Measurements from ENCODE around the gene ZNF530. TPM values are rescaled to one million over a fixed set of nuclear protein-coding genes. Genes with fewer than 3 reads are reported as not detected.
A peak's percentile ranks its signal among the peaks of the same experiment; 100 is the strongest.

Gene ZNF530
- total RNA-seq: 3.2 TPM

- intact Hi-C loops (cut with DNase I): no loop called here
- peak; percentile 100 for ATAC-seq
Measured at GRCh38 chr19:57599761-57600383, at the start of gene ZNF530. Gene ZNF530 (plus strand): TSS chr19:57599885. CDS start chr19:57604346, 4,461 bp downstream.

GRCh38 chr19:57552432-57552831 is 47.3 kb upstream of the ZNF530 start:
- DNase-seq (ENCODE audit: low spot score): no peak
- ATAC-seq: no peak
- intact Hi-C loops (cut with DNase I): no loop called here

More at GRCh38 chr19:57599761-57600383, at the start of gene ZNF530:
- DNase-seq (ENCODE audit: low spot score): peak; percentile 96

- no peak for ATAC-seq
- DNase-seq (ENCODE audit: low spot score): no peak
- intact Hi-C loops (cut with DNase I): no loop called here
Measured at GRCh38 chr19:57557659-57558058, 42.0 kb upstream of the ZNF530 start.

GRCh38 chr19:57558525-57558924 is 41.2 kb upstream of the ZNF530 start:
- no peak for ATAC-seq
- DNase-seq (ENCODE audit: low spot score): no peak
- intact Hi-C loops (cut with DNase I): no loop called here

- DNase-seq (ENCODE audit: low spot score) (no peak), ATAC-seq (peak; percentile 41)
- intact Hi-C loops (cut with DNase I): no loop called here
Measured at GRCh38 chr19:57559008-57559403, 40.7 kb upstream of the ZNF530 start.

- intact Hi-C loops (cut with DNase I): no loop called here
- ATAC-seq: peak; percentile 100
- DNase-seq (ENCODE audit: low spot score): peak; percentile 94
Measured at GRCh38 chr19:57559404-57560025, 40.2 kb upstream of the ZNF530 start, which contains the start of gene ZNF550. Gene ZNF550 (minus strand): TSS chr19:57559863. CDS start chr19:57559682, 181 bp downstream.

GRCh38 chr19:57560049-57560491 is 39.6 kb upstream of the ZNF530 start:
- peak; percentile 66 for ATAC-seq
- intact Hi-C loops (cut with DNase I): no loop called here
- no peak for DNase-seq (ENCODE audit: low spot score)

GRCh38 chr19:57563547-57563946 is 36.1 kb upstream of the ZNF530 start:
- intact Hi-C loops (cut with DNase I): no loop called here
- no peak for ATAC-seq
- DNase-seq (ENCODE audit: low spot score): no peak

GRCh38 chr19:57566396-57567265 is 33.1 kb upstream of the ZNF530 start:
- ATAC-seq (no peak), DNase-seq (ENCODE audit: low spot score) (no peak)
- intact Hi-C loops (cut with DNase I): no loop called here

- ATAC-seq (no peak), DNase-seq (ENCODE audit: low spot score) (no peak)
- intact Hi-C loops (cut with DNase I): no loop called here
Measured at GRCh38 chr19:57570707-57571106, 29.0 kb upstream of the ZNF530 start.

GRCh38 chr19:57572415-57572947 is 27.2 kb upstream of the ZNF530 start:
- intact Hi-C loops (cut with DNase I): no loop called here
- ATAC-seq (no peak), DNase-seq (ENCODE audit: low spot score) (no peak)

- no peak for ATAC-seq
- no peak for DNase-seq (ENCODE audit: low spot score)
- intact Hi-C loops (cut with DNase I): no loop called here
Measured at GRCh38 chr19:57576661-57577060, 23.0 kb upstream of the ZNF530 start.

GRCh38 chr19:57578487-57579205 is 21.0 kb upstream of the ZNF530 start, which contains the start of gene ZNF416:
Gene ZNF416 (minus strand): TSS chr19:57578911. CDS start chr19:57578704, 207 bp downstream.
- intact Hi-C loops (cut with DNase I): no loop called here
- DNase-seq (ENCODE audit: low spot score): peak; percentile 97
- peak; percentile 100 for ATAC-seq

GRCh38 chr19:57583104-57583520 is 16.6 kb upstream of the ZNF530 start:
- DNase-seq (ENCODE audit: low spot score) (no peak), ATAC-seq (no peak)
- intact Hi-C loops (cut with DNase I): no loop called here

- ATAC-seq: peak; percentile 98
- DNase-seq (ENCODE audit: low spot score): peak; percentile 91
- intact Hi-C loops (cut with DNase I): no loop called here
Measured at GRCh38 chr19:57583521-57584416, 15.9 kb upstream of the ZNF530 start, which contains the start of gene ZIK1. Gene ZIK1 (plus strand): TSS chr19:57584145. CDS start chr19:57584357, 212 bp downstream.

- DNase-seq (ENCODE audit: low spot score) (no peak), ATAC-seq (no peak)
- intact Hi-C loops (cut with DNase I): no loop called here
Measured at GRCh38 chr19:57587529-57587928, 12.2 kb upstream of the ZNF530 start.

GRCh38 chr19:57599377-57599760 is 316 bp upstream of the ZNF530 start:
- intact Hi-C loops (cut with DNase I): no loop called here
- DNase-seq (ENCODE audit: low spot score) (no peak), ATAC-seq (no peak)

- DNase-seq (ENCODE audit: low spot score) (no peak), ATAC-seq (no peak)
- intact Hi-C loops (cut with DNase I): no loop called here
Measured at GRCh38 chr19:57606931-57607330, 7.2 kb downstream of the ZNF530 start.
